ENCODE results near the gene UBFD1. TPM values are rescaled to one million over a fixed set of nuclear protein-coding genes. Genes with fewer than 3 reads are reported as not detected.

The UBFD1 gene
- total RNA-seq, 4 donors from 2014 or later: 26.5 to 142 (median 67.0) TPM

- H3K9me3 ChIP-seq: no peaks in the 10 kb centered on the region
- DNase-seq: no peak
- H3K27ac ChIP-seq: no peak overlapping the region
- no peak overlapping the region for H3K4me3 ChIP-seq
- no peaks in the 10 kb centered on the region for H3K36me3 ChIP-seq
- H3K4me1 ChIP-seq: no peaks in the 10 kb centered on the region
- TF ChIP-seq POLR2A (IDR thresholded peaks at IDR 0.05) (no peak), CTCF (IDR thresholded peaks at IDR 0.05) (no peak)
- intact Hi-C loops (cut with DNase I; ENCODE audit: low total_unique reads): no loop called here
- no peaks in the 10 kb centered on the region for H3K27me3 ChIP-seq
Observed at GRCh38 chr16:23584186-23585076, 26.9 kb downstream of the UBFD1 start.

DNA sequence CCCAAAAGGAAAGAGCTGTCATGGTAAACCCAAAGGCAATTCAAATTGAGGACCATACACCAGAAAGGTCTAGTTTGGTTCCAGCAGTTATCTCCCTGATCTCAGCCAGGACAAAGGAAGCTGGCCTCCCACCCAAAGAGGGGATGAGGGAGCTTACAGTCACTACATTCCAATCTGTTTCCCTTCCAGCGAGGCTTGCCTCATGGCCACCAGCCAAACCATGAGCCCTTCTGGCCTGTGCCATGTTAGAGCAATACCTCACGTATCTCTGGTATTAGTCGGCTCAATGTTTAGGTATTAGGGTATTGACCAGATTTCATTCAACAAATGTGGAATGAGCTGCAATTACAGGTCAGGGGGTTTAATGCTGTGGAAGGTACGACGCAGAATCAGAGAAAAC lies 30.2 kb downstream of the UBFD1 start:
- DNase-seq: no peak
- intact Hi-C loops (cut with DNase I; ENCODE audit: low total_unique reads): no loop called here
- no peaks in the 10 kb centered on the region for H3K36me3 ChIP-seq
- H3K4me1 ChIP-seq: no peaks in the 10 kb centered on the region
- no peaks in the 10 kb centered on the region for H3K9me3 ChIP-seq
- H3K27ac ChIP-seq: no peak overlapping the region
- H3K27me3 ChIP-seq: no peaks in the 10 kb centered on the region
- no peak for TF ChIP-seq CTCF (IDR thresholded peaks at IDR 0.05)
- no peak for TF ChIP-seq POLR2A (IDR thresholded peaks at IDR 0.05)
- H3K4me3 ChIP-seq: no peak overlapping the region

- H3K27ac ChIP-seq: no peak overlapping the region
- DNase-seq: no peak
- H3K36me3 ChIP-seq: no peaks in the 10 kb centered on the region
- H3K9me3 ChIP-seq: no peaks in the 10 kb centered on the region
- intact Hi-C loops (cut with DNase I; ENCODE audit: low total_unique reads): no loop called here
- TF ChIP-seq CTCF (IDR thresholded peaks at IDR 0.05): no peak
- no peak for TF ChIP-seq POLR2A (IDR thresholded peaks at IDR 0.05)
- no peaks in the 10 kb centered on the region for H3K27me3 ChIP-seq
- no peak overlapping the region for H3K4me3 ChIP-seq
- peaks cover 7 to 11% of the 10 kb centered on the region in 2 donors for H3K4me1 ChIP-seq
Observed at GRCh38 chr16:23590181-23590580, 32.7 kb downstream of the UBFD1 start.

GRCh38 chr16:23594186-23594585 lies 36.7 kb downstream of the UBFD1 start:
- Histone ChIP-seq H3K9me3 (no peaks in the 10 kb centered on the region), H3K27ac (no peak overlapping the region), H3K4me1 (peaks cover 7 to 15% of the 10 kb centered on the region in 2 donors), H3K36me3 (no peaks in the 10 kb centered on the region), H3K27me3 (no peaks in the 10 kb centered on the region), H3K4me3 (no peak overlapping the region)
- DNase-seq: no peak
- TF ChIP-seq POLR2A (IDR thresholded peaks at IDR 0.05) (no peak), CTCF (IDR thresholded peaks at IDR 0.05) (no peak)
- intact Hi-C loops (cut with DNase I; ENCODE audit: low total_unique reads): no loop called here

GRCh38 chr16:23595246-23595950 lies 37.9 kb downstream of the UBFD1 start:
- intact Hi-C loops (cut with DNase I; ENCODE audit: low total_unique reads): no loop called here
- TF ChIP-seq POLR2A (IDR thresholded peaks at IDR 0.05) (no peak), CTCF (IDR thresholded peaks at IDR 0.05) (no peak)
- no peaks in the 10 kb centered on the region for H3K27me3 ChIP-seq

More at GRCh38 chr16:23595246-23595950, 37.9 kb downstream of the UBFD1 start:
- Histone ChIP-seq H3K27ac (peak overlapping the region; percentile 81 to 88), H3K36me3 (no peaks in the 10 kb centered on the region), H3K4me1 (peaks cover 7 to 15% of the 10 kb centered on the region in 2 donors), H3K4me3 (peak overlapping the region; percentile 92 to 95), H3K9me3 (no peaks in the 10 kb centered on the region)
- no peak for DNase-seq
